Left forelimb (tissue), 1 donor: ENCODE data around the gene FADS2.
A peak's percentile ranks its signal among the peaks of the same experiment; 100 is the strongest.

Source experiments
- DNase-seq: peaks from one replicate; pipeline ENCODE4 v3.0.0-alpha.2; 2018; ENCODE audit warnings: low spot score

FADS2 gene

DNA sequence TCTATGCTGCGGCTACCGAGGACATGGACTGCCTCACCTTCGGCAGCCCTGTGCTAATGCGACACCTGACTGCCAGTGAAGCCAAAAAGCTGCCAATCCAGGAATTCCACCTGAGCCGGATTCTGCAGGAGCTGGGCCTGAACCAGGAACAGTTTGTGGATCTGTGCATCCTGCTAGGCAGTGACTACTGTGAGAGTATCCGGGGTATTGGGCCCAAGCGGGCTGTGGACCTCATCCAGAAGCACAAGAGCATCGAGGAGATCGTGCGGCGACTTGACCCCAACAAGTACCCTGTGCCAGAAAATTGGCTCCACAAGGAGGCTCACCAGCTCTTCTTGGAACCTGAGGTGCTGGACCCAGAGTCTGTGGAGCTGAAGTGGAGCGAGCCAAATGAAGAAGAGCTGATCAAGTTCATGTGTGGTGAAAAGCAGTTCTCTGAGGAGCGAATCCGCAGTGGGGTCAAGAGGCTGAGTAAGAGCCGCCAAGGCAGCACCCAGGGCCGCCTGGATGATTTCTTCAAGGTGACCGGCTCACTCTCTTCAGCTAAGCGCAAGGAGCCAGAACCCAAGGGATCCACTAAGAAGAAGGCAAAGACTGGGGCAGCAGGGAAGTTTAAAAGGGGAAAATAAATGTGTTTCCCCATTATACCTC lies 32.1 kb upstream of the FADS2 start:
- no peak for DNase-seq

DNA sequence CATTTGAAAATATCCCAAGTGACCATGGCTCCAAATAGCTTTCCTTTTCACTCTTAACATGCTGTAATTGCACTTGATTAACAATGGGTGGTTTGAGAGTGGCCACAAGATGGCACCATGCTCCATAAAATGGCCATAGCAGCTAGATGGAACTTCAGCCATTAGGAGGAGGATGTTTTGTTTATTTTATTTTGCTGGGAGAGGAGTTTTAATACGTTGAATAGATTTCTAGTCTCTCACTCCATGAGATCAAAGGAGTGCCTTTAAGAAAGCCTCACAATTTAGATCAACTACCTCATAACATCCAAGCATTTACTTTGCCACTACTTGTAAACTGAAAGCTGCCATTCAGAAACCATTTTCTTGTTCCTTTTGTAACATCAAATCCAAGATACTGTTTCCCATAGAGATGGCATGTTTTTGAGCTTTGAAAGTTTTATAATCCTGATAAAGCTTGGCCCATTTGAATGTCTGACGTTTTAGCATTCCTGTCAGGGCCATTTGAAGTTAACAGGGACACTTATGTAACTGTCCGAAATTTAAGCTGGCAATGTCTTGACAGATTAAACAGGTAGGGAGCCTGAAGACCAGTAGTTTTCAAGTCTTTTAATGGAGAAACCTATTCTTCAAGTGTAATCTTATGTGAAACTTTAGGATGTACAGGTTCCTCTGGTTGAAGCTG lies 30.7 kb upstream of the FADS2 start:
- no peak for DNase-seq

DNA sequence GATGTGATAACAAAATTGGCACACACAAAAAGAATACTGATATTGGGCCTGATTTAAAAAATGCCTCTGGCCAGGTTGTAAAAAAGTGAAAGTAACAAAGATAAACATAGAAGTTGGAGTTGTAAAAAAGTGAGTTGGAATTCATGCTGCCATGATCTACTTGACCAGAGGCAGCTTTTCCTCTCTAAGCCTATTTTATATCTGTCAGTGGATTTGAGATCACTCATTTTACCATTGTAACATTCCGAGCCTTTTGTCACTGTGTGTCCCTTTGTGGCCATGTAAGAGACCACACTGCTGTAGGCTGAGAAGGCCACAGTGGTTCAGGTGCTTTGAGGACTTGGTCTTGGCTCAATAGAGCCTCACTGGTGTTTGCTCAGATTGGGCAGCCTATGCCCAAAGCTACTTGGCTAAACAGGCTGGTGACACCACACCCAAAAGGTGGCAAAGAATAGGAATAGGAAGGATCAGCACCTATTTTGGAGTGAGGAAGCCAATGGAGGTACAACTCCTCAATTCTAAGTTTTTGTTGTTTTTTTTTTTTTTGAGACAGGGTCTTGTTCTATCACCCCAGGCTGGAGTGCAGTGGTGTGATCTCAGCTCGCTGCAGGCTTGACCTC lies 28.3 kb upstream of the FADS2 start:
- DNase-seq, result no peak

DNA sequence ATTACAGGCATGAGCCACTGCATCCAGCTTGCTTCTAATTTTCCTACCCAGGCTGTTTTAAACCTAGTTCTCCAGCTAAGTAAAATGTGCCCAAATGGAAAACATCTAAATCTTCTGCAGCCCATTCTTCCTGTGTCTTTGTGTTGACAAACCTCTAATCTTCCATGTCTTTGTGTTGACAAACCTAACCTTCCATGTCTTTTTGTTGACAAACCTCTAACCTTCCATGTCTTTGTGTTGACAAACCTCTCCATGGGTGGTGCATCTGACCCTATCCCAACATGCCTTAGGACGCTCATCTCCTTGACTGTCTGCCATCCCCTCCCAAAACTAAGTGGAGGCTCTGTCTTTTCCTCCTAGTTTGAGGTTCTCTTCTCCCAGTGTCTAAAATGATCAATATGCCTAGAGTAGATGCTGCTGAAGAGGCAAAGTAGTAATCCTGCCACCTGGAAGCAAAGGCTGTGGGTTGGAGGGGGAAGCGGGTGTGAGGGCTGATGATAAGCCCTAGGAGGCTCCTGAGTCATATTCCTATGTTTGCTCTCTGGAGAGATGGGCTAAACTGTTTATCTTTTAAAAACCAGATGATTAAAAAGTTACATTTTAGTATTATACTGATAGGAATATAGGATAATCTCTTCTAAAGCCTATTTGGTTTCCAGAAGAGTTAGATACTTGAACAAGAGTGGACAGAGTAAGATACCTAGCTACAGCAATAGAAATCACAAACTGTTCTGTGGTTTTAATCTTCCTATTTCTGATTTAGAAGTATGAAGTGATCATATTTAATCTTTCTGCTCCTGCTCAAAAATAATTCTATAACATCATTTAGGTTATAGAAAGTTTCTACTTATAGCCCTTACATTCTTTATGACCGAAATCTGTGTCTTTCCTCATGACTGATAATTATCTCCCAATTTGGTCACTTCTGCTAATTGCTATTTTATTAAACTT lies 27.5 kb upstream of the FADS2 start:
- no peak for DNase-seq

DNA sequence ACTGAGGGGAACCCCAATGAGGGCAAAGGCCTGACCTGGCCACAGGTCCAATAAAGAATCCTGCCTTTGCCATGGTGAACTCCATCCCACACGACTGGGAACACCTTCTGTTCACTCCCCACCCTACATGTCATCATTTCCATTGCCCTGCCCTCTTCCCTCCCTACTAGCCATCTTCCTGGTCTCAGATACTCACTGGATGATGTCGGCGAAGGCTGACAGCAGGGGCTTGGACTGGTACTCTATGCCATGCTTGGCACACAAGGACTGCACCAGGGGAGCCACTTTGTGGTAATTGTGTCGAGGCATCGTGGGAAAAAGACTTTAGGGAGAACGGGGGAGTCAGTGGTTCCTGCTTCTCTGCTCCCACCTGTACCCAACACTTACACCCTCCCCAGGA lies 25.5 kb upstream of the FADS2 start:
- DNase-seq, result no peak

DNA sequence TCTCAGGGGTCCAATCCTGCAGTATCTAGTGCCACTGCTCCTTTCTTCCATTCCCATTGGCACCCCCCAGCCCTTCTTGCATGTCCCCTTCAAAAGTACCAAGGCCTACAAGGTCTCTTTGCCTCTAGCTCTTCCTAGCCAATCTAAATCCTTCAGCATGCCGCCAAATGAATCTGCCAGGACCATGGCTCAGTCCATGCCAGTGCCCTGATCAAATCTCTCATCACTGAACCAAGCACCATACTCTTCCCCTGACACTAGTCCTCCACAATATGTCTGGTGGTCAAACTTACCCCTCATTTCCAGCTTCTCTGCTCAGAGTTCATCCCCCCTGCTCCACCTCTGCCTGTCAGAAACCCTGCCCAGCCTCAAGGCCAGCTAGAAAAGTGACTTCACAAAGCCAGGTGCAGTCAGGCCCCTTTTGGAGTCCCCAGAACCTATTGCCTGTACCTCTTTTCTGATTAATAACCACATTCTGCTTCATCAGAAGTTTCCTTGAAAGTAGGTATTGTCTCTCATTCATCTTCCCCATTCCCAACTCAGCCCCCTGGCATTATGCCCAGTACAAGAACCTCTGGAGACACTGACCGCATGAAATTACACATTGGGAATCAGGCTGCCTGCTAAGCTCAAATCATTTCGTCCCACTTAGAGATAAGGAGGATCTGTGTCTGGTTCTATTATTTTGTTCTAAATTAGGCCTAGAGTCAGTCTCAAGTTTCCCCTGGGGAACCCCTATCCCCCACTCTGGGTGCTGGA lies 24.0 kb upstream of the FADS2 start:
- no peak for DNase-seq

DNA sequence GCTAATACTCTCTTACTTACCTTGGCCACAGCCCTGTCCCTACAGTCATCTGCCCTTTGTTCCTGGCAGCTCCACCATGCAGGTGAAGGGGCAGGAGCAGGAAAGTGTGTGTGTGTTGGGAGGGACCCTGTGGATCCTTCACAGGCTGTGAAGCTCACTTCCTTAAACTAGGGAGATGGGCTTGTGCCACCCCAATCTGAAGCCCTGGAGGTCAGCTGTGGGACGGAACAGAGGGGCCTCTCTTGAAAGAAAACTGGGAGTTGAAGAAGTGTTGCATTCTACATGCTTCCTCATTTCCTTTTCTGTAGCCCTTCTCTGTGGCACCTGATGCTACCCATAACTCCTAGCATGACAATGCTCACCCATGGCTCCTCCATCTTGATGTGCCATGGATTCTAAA lies 23.0 kb upstream of the FADS2 start:
- DNase-seq, result no peak

DNA sequence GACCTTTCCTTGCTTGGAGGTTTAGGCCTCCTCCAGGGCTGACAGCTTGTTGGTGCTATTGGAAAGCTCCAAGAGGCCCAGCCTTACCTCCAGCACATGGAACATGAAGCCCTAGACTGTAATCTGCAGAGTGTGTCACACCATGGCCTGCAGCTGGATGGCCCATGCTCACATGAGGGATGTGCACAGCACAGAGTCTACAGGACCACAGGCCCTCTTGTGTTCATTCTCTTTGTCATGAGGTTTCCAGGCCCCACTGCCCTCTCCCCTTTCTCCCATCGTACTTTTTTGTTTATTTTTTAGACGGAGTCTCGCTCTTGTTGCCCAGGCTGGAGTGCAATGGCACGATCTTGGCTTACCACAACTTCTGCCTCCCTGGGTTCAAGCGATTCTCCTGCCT lies 21.3 kb upstream of the FADS2 start:
- no peak for DNase-seq

DNA sequence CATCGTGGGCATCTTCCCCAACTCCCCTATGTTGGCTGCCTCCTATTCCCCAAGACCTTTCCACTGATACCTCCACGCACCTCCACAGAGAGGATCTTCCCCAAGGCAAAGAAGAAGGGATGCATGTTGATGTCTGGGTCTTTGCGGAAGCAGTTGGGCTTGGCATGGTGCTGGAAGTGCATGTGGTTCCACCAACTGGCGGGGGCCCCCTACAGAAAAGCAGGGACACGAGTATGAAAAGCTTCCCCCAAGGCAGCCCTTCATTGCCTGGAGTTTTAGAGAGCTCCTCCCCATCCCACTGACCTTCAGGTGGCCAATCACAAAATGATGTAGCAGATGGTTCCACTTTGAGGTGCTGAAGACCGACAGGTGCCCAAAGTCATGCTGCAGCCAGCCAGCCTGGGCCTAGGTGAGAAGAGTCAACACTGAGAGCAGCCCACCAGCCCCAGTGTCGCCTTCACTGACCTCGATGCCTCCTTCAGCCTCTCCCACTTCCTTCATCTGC lies 17.4 kb upstream of the FADS2 start:
- DNase-seq, result no peak

DNA sequence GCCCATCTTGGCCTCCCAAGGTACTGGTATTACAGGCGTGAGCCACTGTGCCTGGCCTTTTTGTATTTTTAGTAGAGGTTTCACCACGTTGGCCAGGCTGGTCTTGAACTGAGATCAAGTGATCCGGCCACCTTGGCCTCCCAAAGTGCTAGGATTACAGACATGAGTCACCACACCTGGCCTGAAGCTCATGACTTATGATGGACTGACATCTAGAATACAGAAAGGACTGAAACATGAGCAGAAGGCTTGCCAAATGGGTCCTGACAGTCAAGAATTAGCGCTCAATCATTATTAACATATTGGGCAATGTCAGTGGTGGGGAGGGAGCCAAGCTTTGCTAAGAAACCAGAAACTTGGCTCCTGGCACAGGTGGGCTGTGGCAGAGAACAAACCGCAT lies 16.3 kb upstream of the FADS2 start:
- no peak for DNase-seq

DNA sequence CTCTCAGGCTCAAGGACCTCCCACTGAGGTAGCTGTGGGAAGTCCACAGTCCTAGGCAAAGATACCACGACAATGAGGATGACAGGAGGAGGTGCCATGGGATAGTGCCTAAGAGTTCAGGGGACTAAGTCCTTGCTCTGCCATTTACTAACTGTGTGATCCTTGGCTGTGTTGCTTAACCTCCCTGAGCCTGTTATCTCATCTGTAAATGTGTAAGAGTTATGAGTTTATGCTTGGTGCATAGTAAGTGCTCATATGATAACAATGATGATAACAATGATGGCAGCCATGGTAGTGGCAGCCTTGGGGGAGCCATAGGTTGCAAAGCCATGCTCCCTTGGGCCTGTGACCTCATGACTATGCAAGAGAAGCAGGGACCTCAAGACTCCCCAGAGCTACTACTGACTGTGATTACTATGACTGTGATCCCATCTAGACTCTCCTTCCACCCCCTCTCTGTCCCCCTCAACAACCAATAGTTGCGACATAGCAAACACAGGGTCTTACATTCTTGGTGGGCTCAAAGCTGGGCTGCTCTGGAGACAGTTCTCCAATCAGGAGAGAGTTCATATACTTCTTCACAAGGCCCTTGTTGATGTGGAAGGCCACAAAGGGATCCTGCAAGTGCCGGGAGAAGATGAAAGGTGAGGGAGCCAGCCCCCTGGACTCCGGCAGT lies 15.2 kb upstream of the FADS2 start:
- no peak for DNase-seq

DNA sequence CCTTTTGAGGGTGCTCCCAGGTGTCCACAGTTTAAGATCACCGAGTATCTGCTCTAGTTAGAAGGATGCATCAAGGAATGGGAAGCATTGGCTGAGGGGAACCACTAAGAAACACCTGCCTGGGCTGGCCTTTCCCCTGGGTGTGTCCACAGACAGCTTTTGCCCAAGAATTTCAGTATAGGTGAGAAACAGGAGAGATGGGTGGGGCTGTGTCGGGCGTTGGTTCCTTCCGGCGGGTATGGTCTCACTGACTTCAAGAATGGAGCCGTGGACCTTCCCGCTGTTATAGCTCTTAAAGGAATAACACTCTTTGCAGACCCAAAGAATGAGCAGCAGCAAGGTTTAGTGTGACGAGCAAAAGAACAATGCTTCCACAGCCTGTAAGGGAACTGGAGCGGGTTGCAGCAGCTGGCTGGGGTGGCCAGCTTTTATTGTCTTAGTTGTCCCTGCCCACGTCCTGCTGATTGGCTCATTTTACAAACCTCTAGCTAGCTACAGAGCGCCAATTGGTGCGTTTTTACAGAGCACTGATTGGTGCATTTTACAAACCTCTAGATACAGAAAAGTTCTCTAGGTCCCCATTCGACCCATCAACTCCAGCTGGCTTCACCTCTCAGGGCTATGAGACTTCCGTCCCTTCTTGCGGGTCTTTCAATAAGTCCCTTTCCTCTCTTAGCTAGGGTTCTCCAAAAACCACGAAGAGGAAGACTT lies 13.7 kb upstream of the FADS2 start:
- no peak for DNase-seq

DNA sequence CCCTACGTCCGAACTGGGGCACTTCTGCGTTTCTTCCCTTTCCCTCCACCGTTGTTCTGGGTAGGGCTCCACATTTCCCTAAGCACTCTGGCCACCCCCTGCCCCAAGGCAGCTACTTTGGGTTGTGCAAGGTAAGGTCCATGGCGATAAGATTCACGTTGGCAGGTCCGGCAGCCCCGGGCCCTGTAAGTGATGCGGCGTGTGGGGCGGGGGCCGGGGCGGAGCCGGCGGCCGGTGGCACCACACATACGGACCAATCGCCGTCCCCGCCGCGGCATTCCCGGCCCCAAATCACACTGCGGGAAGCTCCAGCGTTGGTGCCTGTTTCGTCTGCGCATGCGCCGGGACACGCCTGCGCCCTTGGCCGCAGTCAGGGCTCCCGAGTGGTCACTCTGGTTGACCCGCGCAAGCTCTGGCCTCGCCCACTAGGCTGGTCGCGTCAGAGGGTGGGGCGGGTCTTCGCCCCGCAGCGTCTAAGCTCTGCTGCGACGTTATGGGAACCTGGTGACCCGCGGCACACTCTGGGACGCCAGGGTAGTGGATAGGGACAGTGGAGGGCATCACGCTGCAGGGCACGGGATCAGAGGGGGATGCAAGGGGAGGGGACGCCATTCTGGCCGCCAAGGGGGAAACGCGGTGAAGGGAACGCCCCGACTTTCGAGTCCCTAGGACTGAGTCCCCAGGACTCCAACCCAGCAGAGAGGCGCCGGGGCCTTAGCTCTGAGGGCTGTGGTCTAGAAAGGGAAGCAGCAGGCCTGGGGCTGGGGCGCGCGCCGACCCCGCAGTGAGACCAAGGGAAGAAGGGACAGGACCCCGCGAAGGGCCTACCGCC lies 12.9 kb upstream of the FADS2 start:
- DNase-seq, result peak; percentile 92

DNA sequence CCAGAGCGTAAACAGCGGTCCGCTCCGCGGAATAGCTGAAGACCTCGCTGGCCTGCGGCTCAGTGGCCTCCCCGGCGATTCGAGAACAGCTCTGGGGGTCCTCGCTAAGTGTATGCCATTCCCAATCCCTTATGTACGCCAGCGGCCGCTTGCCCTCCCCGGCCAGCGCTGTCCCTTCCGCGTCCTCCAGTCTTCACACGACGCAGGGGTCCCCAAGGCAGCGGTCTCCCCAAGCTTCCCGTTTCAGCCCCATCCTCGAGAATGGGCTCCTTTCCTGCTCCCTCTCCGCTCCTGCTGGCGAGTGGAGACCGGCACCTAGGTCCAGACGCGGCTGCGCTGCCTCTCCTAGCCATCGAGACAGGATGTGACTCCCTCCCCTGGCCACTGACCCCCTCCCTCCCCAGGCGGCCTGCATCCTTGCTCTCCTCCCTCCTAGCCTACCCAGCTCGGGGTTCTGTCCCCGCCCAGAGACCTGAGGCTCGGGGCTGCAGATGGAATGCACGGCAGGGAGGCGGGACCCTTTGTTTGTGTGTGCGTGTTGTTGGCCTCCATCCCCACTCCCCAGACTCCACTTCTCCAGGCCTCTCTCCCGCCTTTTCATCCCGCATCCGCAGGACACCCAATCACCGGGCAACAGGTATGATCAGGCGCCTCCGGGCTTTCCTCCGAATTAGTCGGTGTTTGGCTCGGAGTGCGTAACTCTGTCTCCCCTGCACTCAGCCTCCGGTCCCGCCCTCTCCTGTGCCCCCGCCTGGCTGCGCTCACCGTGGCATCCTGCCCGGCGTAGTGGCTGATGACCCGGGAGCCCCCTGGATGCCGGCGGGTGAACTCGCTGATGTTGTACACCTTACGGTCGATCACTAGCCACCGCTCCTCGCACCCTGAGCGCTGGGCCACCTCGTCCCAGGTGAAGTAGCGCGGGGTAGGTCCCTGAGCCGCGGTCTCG lies 12.0 kb upstream of the FADS2 start:
- DNase-seq, result peak; percentile 79

DNA sequence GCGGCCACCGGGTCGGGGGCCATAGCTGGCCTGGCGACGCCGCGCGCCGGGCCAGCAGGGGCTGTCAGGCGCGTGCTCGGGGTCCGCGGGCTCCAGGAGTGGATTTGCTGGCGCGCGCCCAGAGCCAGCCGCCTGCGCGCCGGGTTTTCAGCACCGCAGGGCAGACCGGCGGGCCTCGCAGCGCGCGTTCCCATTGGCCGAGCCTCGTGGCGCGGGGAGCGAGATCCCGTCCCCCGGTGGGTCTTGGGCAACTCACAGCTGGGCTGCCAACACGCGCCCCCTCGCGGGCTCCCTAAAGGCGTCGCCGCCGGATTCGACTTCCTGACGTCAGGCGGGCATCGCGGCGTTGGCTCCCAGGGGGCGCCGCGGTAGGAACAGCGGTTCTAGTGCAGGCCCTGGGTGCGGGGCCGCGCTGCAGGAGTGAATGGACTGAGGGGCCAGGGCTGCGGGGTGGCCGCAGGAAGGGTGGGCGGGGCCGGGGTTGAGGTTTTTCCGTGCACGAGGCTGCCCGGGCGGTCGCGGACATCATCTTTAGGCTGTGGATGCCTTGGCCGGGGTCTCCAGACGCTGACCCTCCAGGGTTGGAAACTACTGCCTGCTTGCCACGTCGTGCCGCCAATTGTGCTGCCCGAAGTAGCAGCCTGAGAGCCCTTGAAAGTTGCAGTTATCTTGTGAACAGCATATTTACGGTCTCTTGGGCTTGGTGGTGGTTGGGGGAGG lies 11.2 kb upstream of the FADS2 start, which contains the start of gene FADS1:
Gene FADS1, minus strand, starts transcription at position 268 of the 720 bp plus-strand sequence. Its CDS starts 74 bp downstream, at position 194.
- peak; percentile 85 for DNase-seq

DNA sequence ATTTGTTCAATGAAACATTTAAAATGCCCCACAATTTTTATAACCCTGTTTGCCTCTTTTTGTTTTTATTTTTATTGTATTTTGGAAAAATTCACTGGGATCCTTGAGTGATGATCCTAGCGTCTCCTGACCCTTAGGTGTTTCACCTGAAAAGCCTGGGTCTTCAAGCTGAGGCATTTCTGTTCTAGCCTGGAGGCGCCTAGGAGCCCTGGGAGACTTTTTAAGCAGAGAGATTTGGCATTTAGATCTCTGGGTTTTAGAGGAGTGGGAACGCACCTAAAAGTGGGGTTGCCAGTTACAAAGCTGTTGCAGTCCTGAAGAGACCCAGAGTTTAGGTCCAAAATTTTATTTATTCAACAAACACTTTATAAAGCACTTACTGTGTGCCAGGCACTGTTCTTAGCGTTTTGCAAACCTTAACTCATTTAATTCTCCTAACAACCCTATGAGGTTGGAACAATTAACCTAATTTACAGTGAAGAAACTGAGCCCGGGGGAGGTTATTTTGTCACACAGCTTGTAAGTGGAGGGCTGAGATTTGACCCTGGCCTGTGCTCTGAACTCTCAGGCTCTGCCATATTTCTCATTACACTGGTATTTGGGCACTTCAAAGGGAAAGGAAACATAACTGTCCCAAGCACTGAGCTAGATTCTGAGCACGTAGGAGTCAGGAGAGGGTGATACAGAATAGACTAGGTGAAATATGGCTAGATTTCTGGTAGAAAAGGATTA lies 10.5 kb upstream of the FADS2 start:
- no peak for DNase-seq

DNA sequence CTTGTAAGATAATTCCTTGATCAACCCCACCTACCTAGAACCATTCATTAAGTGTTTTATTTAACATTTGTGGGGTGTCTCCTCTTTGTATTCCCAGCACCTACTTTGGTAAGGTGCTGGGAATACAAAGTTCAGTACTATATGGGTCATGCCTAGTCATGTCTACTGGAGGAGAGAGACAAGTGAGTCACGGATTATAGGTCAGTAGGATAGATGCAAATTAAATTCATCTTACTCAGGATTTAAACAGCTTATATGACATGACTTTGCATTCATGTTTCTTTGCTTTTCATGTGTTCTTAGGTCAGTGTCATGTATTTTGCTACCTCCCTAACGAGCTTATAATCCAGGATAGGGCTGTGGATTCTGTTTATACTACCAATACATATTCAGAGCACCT lies 7.9 kb upstream of the FADS2 start:
- no peak for DNase-seq
